GM19351 (cell line): Measurements from ENCODE around the gene HSPB3.
"Not testable (repeated sequence)": the region's sequence is repeated elsewhere in the genome, so short reads cannot be mapped to it uniquely, and the experiment has no call there.

ENCODE experiments used
- ATAC-seq: cut with Tn5 transposase; IDR thresholded peaks from one replicate; pipeline ENCODE4 v1.9.1; 2021; ENCODE audit warnings: mild to moderate bottlenecking, moderate library complexity; ENCODE audit not compliant: unreplicated experiment

HSPB3 gene

GRCh38 chr5:54455413-54456157 is at the start of gene HSPB3:
Gene HSPB3 (plus strand): TSS chr5:54455699. CDS start chr5:54455790, 91 bp downstream.
- ATAC-seq: no peak

DNA sequence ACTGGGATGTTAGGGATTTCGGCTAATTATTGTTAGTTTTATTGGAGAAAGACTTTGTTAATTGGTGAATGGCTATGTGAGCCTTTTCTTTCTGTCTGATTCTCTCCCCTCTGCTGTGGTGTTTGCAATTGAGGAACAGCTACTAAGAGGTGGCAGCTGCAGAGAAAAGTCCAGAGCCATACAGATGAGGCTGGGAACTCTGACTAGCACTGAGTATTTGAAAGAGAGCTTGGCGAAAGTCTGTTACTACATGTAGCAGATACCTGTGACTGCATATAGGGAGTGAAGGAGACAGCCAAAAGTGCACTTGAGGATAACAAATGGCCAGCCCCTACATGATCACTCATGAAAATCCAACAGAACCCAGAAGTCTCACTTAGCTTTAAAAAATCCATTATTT is 44.3 kb upstream of the HSPB3 start:
- no peak for ATAC-seq

- ATAC-seq: no peak
Observed at GRCh38 chr5:54412913-54413312, 42.6 kb upstream of the HSPB3 start.

GRCh38 chr5:54415147-54415546 is 40.4 kb upstream of the HSPB3 start:
- ATAC-seq: no peak

DNA sequence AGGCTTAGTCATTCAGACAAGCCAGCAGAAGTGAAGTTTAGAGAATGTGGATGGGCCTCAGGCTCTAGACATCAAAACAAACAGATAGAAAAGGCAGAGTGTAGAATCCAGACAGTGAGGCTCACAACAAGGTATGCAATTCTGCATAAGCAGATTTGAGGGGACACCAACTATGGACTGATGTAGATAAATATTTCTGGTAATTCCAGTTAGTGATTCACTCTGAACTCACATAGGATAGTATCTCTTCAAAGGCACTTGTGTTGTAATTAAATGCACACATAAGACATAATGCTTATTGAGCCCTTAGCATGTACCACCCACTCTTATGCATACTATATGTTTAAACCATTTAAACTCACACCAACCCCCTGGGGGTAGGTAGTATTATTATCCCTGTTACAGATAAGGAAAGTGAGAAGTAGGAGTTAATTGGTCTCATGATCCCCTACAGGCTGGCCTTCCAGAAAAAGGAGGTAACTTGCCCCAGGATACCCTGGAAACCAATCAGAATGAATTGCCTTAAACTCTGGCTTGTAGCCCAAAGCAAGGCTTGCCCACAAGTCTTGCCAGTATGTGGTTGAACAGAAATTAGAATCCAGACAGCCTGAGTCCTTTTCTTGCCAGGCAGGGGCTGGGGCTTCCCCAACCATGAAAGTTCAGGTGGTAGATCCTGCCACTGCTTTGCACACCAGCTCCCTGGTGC is 39.5 kb upstream of the HSPB3 start:
- ATAC-seq: no peak

GRCh38 chr5:54419573-54420423 is 35.7 kb upstream of the HSPB3 start:
- ATAC-seq: peak; percentile 88

DNA sequence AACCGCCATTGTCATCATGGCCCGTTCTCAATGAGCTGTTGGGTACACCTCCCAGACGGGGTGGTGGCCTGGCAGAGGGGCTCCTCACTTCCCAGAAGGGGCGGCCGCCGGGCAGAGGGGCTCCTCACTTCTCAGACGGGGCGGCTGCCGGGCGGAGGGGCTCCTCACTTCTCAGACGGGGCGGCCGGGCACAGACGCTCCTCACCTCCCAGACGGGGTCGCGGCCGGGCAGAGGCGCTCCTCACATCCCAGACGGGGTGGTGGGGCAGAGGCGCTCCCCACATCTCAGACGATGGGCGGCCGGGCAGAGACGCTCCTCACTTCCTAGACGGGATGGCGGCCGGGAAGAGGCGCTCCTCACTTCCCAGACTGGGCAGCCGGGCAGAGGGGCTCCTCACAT is 35.0 kb upstream of the HSPB3 start:
- not testable (repeated sequence) for ATAC-seq

- ATAC-seq: no peak
Observed at GRCh38 chr5:54421976-54422375, 33.5 kb upstream of the HSPB3 start.

GRCh38 chr5:54425258-54425657 is 30.2 kb upstream of the HSPB3 start:
- no peak for ATAC-seq

DNA sequence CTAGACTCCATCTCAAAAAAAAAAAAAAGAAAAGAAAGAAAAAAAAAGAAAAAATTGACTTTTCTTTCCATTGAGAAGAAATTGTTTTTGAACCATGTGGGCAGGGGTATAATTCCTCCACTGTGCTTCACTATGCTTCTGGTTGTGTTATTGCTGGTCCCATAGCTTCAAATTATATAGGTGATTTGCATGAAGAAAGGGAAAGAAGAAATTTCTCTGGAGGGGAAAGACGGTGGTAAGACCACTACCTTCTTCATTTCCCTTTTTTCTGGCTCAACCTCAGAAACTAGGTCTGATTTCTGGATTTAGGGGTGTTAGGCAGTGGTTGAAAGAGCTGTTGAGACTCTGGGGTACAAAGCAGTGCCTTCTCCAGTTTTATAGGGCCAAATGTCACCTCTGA is 29.3 kb upstream of the HSPB3 start:
- ATAC-seq: no peak

GRCh38 chr5:54434650-54435049 is 20.8 kb upstream of the HSPB3 start:
- ATAC-seq: not testable (repeated sequence)

DNA sequence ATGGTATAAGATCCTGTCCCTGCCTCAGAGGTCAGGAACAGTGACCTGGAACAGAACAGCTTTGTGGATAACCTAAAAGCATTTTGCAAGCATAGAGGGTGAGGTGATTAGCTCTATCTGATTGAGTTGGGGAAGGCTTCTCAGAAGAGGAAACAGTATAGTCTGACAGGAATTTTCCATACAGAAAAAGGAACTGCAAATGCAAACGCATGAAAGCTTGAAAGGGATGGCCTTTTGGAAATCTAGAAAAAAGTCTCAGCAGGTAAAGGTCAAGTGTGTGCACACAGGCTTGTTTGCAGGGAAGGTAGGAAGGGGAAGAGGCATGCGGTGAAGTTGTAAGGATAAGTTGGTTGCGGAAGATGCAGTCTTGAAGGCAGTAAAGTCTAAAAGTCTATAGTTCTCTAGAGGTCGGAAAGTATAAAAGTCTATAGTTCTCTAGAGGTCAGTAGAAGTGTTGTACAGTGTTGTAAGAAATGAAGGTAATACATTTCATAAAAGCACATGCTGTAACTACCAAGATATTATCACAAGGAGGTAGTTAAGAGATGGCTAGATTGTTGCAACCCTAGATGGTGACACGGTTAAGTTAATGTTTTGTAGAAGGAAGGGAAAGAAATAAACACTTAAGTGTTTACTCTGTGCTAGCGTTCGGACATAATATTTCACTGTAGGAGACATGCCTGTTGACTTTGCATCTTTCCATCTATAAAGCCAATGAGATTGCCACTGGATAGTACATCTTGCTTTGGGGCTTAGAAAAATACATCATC is 16.7 kb upstream of the HSPB3 start:
- ATAC-seq: no peak

- ATAC-seq: peak; percentile 92
Observed at GRCh38 chr5:54440456-54440893, 15.0 kb upstream of the HSPB3 start.

DNA sequence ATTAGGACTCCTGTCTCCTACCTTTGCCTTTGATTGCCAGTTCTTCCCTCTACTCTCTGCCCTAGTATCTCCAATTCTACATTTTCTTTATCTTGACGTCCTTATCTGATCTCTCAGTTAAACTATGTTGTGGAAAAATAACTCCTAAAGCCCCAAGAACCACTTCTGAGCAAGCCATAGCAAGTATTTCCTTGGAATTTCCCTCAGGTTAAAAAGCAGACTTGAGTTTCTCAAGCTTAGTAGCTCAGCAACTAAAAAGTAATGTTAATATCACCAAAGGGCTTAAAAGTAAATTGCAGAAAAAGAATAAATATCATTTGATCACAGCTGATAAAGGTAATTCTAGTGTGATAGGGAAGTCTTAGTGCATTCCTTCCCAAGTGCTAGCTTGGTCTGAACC is 13.2 kb upstream of the HSPB3 start:
- no peak for ATAC-seq

- ATAC-seq: no peak
Observed at GRCh38 chr5:54443270-54443669, 12.2 kb upstream of the HSPB3 start.

DNA sequence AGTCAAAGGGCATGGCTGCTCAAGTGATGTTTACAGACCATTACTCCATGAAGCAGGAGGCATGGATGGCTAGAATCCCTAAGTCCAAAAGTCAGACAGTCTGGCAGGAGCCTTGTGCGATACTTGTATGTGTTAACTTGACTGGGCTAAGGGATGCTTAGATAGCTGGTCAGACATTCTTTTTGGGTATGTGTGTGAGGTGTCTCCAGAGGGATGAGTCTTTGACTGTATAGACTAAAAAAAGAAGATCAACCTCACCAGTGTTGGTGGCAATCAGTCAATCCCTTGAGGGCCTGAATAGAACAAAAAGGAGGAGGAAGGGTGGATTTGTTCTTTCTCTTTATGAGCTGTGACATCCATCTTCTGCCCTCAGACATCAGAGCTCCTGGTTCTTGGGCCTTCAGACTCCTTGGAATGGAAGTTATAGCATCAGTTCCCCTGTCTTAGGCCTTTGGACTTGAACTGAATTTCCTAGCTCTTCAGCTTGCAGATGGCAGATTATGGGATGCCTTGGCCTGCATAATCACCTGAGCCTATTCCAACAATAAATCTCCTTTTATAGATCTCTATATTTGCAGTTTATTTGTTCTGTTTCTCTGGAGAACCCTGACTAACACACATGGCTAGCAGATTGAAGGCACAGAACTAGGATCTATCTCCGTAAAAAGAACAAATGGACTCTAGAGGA is 9.7 kb upstream of the HSPB3 start:
- no peak for ATAC-seq

DNA sequence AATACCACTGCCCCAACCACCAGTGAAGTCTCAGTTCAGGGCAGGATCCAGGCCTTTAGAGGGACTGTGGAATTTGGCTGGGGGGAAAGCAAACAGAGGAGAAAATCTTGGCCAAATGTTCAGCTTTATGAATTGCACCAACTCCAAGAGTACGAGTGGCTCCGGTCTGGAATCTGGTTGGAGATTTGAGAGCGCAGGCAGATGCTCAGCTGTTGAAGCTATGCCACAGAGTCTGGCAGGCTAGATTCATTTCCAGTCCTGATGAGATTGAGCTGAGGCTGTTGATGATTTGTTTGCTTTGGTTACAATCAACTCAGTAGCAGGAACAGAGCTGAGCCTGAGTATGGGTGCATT is 9.1 kb upstream of the HSPB3 start:
- ATAC-seq: no peak

DNA sequence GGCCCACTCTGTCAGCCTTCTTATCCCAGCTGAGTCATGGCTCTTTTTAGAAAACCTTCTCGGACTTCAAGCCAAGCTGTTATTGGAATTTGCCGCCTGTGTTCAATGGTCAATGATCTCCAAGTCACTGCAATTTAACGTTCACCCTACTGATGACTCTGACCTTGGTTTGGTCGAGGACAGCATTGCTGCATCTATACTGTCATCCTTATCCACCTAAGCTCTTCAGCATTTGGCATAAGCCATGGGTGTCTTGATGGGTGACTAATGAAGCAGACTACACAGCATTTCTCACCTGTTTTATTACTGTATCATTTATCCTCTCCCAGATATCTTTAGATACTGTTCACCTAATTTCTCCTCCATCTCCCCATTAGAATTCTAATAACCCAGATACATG is 5.6 kb upstream of the HSPB3 start:
- ATAC-seq: no peak

GRCh38 chr5:54450542-54450941 is 5.0 kb upstream of the HSPB3 start:
- no peak for ATAC-seq

DNA sequence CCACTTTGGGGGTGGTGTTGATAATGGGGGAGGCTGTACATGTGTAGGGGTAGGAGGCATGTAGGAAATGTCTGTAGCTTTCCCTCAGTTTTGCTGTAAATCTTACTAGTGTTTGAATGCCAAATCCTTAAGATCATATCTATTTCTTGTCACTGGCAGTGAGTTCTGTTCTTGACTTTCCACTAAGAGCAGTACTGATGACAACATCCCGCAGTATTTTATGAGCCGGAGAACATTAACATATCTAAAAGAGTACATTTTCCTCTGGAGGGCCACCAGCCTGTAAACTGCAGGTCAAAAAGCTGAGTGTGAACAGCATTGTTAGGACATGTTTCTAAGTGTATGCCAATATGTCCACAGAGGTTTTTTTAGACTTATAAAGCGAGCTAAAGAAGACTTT is 2.5 kb upstream of the HSPB3 start:
- no peak for ATAC-seq
